ENCODE data around the gene CCDC157.

The CCDC157 gene

GRCh38 chr22:30357650-30358215 lies 926 bp downstream of the CCDC157 start:
- no peak for DNase-seq

GRCh38 chr22:30358541-30358940 lies 1.7 kb downstream of the CCDC157 start:
- DNase-seq, result no peak

GRCh38 chr22:30361916-30362650 lies 5.3 kb downstream of the CCDC157 start:
- no peak for DNase-seq

- DNase-seq, result no peak
These were observed 6.0 kb downstream of the CCDC157 start for GRCh38 chr22:30362651-30363281.

- no peak for DNase-seq
These were observed 9.1 kb downstream of the CCDC157 start for GRCh38 chr22:30365891-30366290.

GRCh38 chr22:30368420-30368819 lies 11.6 kb downstream of the CCDC157 start:
- no peak for DNase-seq

- DNase-seq, result no peak
These were observed 13.9 kb downstream of the CCDC157 start for GRCh38 chr22:30370641-30371230.

- DNase-seq, result no peak
These were observed 14.5 kb downstream of the CCDC157 start for GRCh38 chr22:30371321-30371720.

GRCh38 chr22:30371981-30372380 lies 15.2 kb downstream of the CCDC157 start:
- DNase-seq, result no peak

GRCh38 chr22:30372915-30373314 lies 16.1 kb downstream of the CCDC157 start:
- DNase-seq, result no peak

- DNase-seq, result no peak
These were observed 16.8 kb downstream of the CCDC157 start for GRCh38 chr22:30373331-30374325.

- DNase-seq, result no peak
These were observed 18.6 kb downstream of the CCDC157 start for GRCh38 chr22:30375312-30375849.

- DNase-seq, result no peak
These were observed 23.2 kb downstream of the CCDC157 start for GRCh38 chr22:30380011-30380410.

- DNase-seq, result no peak
These were observed 24.5 kb downstream of the CCDC157 start for GRCh38 chr22:30381264-30381663.

GRCh38 chr22:30382340-30382739 lies 25.5 kb downstream of the CCDC157 start:
- no peak for DNase-seq

- DNase-seq, result no peak
These were observed 26.3 kb downstream of the CCDC157 start for GRCh38 chr22:30383061-30383460.

GRCh38 chr22:30385942-30386341 lies 29.1 kb downstream of the CCDC157 start:
- no peak for DNase-seq

- no peak for DNase-seq
These were observed 29.8 kb downstream of the CCDC157 start for GRCh38 chr22:30386608-30386959.

- peak; percentile 74 for DNase-seq
These were observed 30.4 kb downstream of the CCDC157 start, which contains the start of gene RNF215 for GRCh38 chr22:30386960-30387827. Gene RNF215, minus strand, starts transcription at chr22:30387411. Its CDS starts 98 bp downstream, at chr22:30387313.

GRCh38 chr22:30390974-30391691 lies 34.3 kb downstream of the CCDC157 start:
- peak; percentile 71 for DNase-seq
